NT2/D1 (cell line): Measurements from ENCODE around the gene PCDHGC4.

Experiments used
- YY1 ChIP-seq: IDR thresholded peaks from 2 replicates; pipeline ENCODE4 v1.6.1; 2011; ENCODE audit not compliant: insufficient read length, insufficient read depth
- ZNF274 ChIP-seq: IDR thresholded peaks from 2 replicates; pipeline ENCODE4 v1.6.1; 2011; ENCODE audit warnings: mild to moderate bottlenecking, low read depth, low read length

DNA sequence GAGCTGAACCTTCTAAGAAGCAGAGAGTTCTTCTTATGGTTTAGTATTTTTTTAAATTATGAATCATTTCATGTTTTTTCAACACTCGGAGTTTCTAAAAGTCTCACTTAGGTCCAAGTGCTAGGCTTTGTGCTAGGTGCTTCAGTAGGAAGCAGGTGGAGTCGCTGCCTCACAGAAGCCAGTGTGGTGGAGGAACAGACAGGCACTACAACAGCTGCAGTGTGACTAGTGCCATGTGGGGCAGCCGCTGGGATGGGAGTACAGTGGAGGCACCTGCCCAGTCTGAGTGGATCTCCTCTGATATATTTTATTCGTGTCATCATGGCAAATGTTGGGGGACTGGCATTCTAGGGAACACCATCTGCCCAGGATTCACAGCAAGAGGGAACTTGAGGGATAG is 19.4 kb downstream of the PCDHGC4 start:
- TF ChIP-seq ZNF274 = no peak
- TF ChIP-seq YY1 = no peak
